ENCODE results near the gene DDX59. TPM values are rescaled to one million over a fixed set of nuclear protein-coding genes. Genes with fewer than 3 reads are reported as not detected.

DDX59 gene
- total RNA-seq, 2 donors from 2014 or later: 19.5 to 28.1 TPM

DNA sequence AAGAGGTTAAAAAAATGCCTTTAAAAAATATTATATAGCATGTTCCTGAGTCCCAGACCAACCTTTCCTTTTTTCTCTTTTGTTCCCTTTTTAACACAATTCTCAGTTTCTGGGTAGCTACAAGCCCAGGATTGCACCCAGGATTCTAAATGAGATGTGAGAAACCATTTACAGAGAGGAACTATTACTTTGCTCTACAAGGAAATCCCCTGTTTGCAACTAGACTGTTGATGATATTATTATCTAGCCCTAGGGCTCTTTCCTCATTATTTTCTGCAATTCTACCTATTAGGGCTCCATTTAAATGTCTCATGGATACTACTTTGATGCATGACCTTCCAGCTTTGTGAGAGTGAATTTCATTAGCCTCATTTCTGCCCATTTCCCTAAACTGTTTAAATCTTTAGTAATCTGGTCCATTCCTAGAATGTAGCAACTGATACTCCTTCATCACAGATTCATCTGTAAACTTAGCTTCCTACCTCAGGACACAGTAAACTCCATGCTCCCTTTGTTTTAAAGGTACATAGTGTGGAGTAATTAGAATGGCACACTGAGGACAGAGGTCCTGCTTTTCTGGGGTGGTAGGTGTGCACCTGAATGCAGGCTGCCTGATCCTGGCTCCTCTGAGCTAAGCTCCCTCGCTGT, 42.0 kb downstream of the DDX59 start:
- Histone ChIP-seq H3K27ac (no peak overlapping the region), H3K4me3 (no peak overlapping the region), H3K9me3 (no peaks in the 10 kb centered on the region), H3K27me3 (replicated peaks; ENCODE audit: insufficient read depth) (no peaks in the 10 kb centered on the region), H3K4me1 (replicated peaks) (no peaks in the 10 kb centered on the region), H3K36me3 (no peaks in the 10 kb centered on the region)
- TF ChIP-seq, protein P1, sequence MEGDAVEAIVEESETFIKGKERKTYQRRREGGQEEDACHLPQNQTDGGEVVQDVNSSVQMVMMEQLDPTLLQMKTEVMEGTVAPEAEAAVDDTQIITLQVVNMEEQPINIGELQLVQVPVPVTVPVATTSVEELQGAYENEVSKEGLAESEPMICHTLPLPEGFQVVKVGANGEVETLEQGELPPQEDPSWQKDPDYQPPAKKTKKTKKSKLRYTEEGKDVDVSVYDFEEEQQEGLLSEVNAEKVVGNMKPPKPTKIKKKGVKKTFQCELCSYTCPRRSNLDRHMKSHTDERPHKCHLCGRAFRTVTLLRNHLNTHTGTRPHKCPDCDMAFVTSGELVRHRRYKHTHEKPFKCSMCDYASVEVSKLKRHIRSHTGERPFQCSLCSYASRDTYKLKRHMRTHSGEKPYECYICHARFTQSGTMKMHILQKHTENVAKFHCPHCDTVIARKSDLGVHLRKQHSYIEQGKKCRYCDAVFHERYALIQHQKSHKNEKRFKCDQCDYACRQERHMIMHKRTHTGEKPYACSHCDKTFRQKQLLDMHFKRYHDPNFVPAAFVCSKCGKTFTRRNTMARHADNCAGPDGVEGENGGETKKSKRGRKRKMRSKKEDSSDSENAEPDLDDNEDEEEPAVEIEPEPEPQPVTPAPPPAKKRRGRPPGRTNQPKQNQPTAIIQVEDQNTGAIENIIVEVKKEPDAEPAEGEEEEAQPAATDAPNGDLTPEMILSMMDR (IDR thresholded peaks at IDR 0.05): no peak
- TF ChIP-seq POLR2AphosphoS5 (IDR thresholded peaks at IDR 0.05): no peak
- TF ChIP-seq POLR2A (IDR thresholded peaks at IDR 0.05): no peak
- intact Hi-C loops (cut with DNase I): no loop called here
- no peak for DNase-seq (ENCODE audit: low spot score)
- 80% methylated on average over 1 of the region's 1 CpG for WGBS

DNA sequence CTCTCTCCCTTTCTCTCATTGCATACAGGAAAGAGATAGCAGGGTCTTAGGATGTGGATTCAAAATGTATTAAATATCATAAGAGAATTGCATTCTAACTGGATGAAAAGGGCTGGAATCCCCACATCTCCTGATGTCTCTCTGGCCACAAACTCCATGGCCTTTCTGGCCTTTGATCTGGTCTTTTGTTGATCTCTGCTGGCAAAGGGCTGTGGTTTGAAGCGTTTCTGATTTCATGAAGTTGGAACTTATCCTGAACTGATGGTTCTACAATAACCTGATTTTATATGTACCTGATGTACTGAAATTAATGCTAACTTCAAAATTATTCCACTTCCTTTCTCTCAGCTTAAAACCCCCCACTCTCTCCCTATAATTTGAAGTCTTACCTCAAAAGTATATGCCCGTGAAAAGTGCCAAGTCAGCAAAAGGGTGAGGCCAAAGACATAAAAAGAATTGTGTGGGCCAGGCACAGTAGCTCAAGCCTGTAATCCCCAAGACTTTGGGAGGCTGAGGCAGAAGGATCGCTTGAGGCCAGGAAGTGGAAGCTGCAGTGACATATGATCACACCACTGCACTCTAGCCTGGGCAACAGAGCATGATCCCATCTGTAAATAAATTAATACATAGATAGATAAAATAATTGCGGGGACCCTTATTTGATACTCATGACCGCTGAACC, 42.7 kb downstream of the DDX59 start:
- TF ChIP-seq, protein P1 (IDR thresholded peaks at IDR 0.05): no peak
- TF ChIP-seq POLR2A (IDR thresholded peaks at IDR 0.05): no peak
- TF ChIP-seq POLR2AphosphoS5 (IDR thresholded peaks at IDR 0.05): no peak
- Histone ChIP-seq H3K9me3 (no peaks in the 10 kb centered on the region), H3K27me3 (replicated peaks; ENCODE audit: insufficient read depth) (no peaks in the 10 kb centered on the region), H3K4me1 (replicated peaks) (no peaks in the 10 kb centered on the region), H3K27ac (no peak overlapping the region), H3K36me3 (no peaks in the 10 kb centered on the region), H3K4me3 (no peak overlapping the region)
- no peak for DNase-seq (ENCODE audit: low spot score)
- 76% methylated on average over 5 of the region's 5 CpGs for WGBS
- intact Hi-C loops (cut with DNase I): no loop called here

DNA sequence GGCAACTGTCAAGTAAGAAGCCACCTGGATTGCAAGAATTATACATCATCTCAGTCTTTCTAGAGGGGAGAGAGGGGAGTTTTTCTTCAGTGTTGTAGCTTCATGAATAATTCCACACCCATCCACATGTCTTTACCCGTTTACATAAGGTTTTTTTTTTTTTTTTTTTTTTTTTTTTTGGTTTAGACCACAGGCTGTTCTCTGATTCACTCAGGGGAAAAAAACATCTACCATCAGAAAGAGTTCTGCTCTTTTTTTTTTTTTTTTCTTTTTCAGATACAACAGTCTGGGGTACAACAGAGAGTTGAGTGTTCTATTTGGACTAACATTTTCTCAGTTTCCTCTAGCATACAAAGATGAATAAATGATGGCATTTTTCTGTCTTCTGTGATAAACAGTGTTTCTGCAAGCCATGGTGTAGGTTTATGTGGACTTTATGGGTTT, 44.3 kb downstream of the DDX59 start:
- H3K9me3 ChIP-seq: no peaks in the 10 kb centered on the region
- WGBS: 0% methylated on average over 1 of the region's 1 CpG
- no peaks in the 10 kb centered on the region for H3K4me1 ChIP-seq (replicated peaks)
- H3K27me3 ChIP-seq (replicated peaks; ENCODE audit: insufficient read depth): no peaks in the 10 kb centered on the region
- intact Hi-C loops (cut with DNase I): no loop called here
- H3K27ac ChIP-seq: no peak overlapping the region
- no peaks in the 10 kb centered on the region for H3K36me3 ChIP-seq
- no peak for TF ChIP-seq POLR2A (IDR thresholded peaks at IDR 0.05)
- no peak for TF ChIP-seq POLR2AphosphoS5 (IDR thresholded peaks at IDR 0.05)
- TF ChIP-seq, protein P1 (IDR thresholded peaks at IDR 0.05): no peak
- no peak overlapping the region for H3K4me3 ChIP-seq
- no peak for DNase-seq (ENCODE audit: low spot score)

DNA sequence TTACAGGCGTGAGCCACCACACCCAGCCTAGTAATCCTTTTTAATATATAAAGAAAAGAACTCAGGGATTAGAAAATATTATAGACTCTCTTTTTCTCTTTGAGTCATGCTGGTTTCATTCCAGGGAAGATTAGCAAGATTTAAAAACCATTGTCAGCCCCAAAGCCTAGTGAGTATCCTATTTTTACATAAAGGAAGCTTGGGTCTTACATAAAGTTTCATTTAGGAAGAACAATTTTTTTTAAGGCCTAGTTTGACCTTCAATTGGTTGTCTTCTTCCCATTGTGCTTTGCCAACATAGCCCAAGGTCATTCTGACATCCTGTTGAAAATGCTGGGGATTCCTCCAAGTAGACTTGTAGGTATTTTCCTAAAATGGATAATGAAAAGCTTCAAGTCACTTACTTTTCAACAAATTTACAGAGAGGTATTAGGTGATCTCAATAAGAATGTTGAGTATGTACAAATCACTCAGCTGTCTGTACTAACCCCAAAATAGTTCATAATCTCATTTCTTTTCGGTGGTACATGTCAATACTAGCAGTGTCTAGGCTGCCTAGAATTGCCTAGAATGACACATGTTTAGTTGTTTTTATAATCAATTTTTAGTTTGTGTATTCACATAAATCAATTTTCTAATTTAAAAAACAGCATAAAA, 44.9 kb downstream of the DDX59 start:
- H3K9me3 ChIP-seq: no peaks in the 10 kb centered on the region
- no peak for TF ChIP-seq POLR2AphosphoS5 (IDR thresholded peaks at IDR 0.05)
- TF ChIP-seq, protein P1 (IDR thresholded peaks at IDR 0.05): no peak
- no peak for TF ChIP-seq POLR2A (IDR thresholded peaks at IDR 0.05)
- H3K4me1 ChIP-seq (replicated peaks): no peaks in the 10 kb centered on the region
- intact Hi-C loops (cut with DNase I): loop anchor here (5.0 kb wide), 3 partner anchors 112 to 212 kb away; partner anchors contain the start of gene CAMSAP2
- no peak overlapping the region for H3K4me3 ChIP-seq
- H3K27ac ChIP-seq: no peak overlapping the region
- WGBS: 80% methylated on average over 2 of the region's 2 CpGs
- no peaks in the 10 kb centered on the region for H3K27me3 ChIP-seq (replicated peaks; ENCODE audit: insufficient read depth)
- no peak for DNase-seq (ENCODE audit: low spot score)
- no peaks in the 10 kb centered on the region for H3K36me3 ChIP-seq

Measured in prostate gland (tissue), 2 donors.